Spinal cord (tissue), 10 donors: ENCODE data around the gene KCNG4. TPM values are rescaled to one million over a fixed set of nuclear protein-coding genes. Genes with fewer than 3 reads are reported as not detected.
"Not testable (repeated sequence)": the region's sequence is repeated elsewhere in the genome, so short reads cannot be mapped to it uniquely, and the experiment has no call there.

Experiments
- DNase-seq, 6 donors: peaks; one replicate each; pipeline versions ENCODE4 v3.0.0 to v3.0.0-alpha.2; 2013 to 2015; ENCODE audit warnings: low spot score in 6 of 6, low read depth in 4 of 6
- H3K27ac ChIP-seq: one replicate; pipeline ENCODE4 v1.5.1; 2013; ENCODE audit warnings: low read depth, low read length, control low read depth
- H3K27me3 ChIP-seq: one replicate; pipeline ENCODE4 v1.6.1; 2013; ENCODE audit warnings: low read length; ENCODE audit not compliant: control insufficient read depth, insufficient read depth
- H3K36me3 ChIP-seq: one replicate; pipeline ENCODE4 v1.6.1; 2013; ENCODE audit warnings: low read length; ENCODE audit not compliant: control insufficient read depth, insufficient read depth
- H3K4me1 ChIP-seq: one replicate; pipeline ENCODE4 v1.6.1; 2013; ENCODE audit warnings: low read length; ENCODE audit not compliant: control insufficient read depth, insufficient read depth
- H3K4me3 ChIP-seq: one replicate; pipeline ENCODE4 v1.5.1; 2013; ENCODE audit warnings: low read depth, low read length, control low read depth
- H3K9me3 ChIP-seq: one replicate; pipeline ENCODE4 v1.6.1; 2013; ENCODE audit warnings: low read length; ENCODE audit not compliant: control insufficient read depth, insufficient read depth
- WGBS: methylation state at CpG from one replicate; pipeline ENCODE4 v1.1.5; 2013; ENCODE audit warnings: missing lambda C conversion rate; ENCODE audit not compliant: insufficient coverage; 5-methylcytosine and 5-hydroxymethylcytosine counted together
- polyA plus RNA-seq, 2 donors: library from polyadenylated mRNA; unstranded; fragments of 120-200 nt; gene quantifications; one replicate each; pipeline ENCODE4 v1.2.1, GENCODE V29; 2013; ENCODE audit not compliant: insufficient read length in 2 of 2
- total RNA-seq, 2 donors: library from RNA; depleted of rRNA in 1 of 2; stranded (reverse); fragments of 120-200 nt in 1 of 2; fragments of >200 nt in 1 of 2; gene quantifications; one replicate each; pipeline versions ENCODE4 v1.2.3 to v1.2.4, GENCODE V29; 2013 to 2014
- donor health status: healthy.

KCNG4 gene
- total and polyA plus RNA-seq, 4 donors, result 0.06 to 0.44 (median 0.31) TPM

- H3K4me3 ChIP-seq, result no peak overlapping the region
- peak in 3 of 6 donors; percentile 33 to 94 (median 38) for DNase-seq
- no peak overlapping the region for H3K27ac ChIP-seq
- H3K4me1 ChIP-seq, result peaks cover 6% of the 10 kb centered on the region
- H3K36me3 ChIP-seq, result no peaks in the 10 kb centered on the region
- peaks cover 2% of the 10 kb centered on the region for H3K27me3 ChIP-seq
- no peaks in the 10 kb centered on the region for H3K9me3 ChIP-seq
- WGBS, result 53% methylated on average over 13 of the region's 17 CpGs
These were observed 21.5 kb downstream of the KCNG4 start for GRCh38 chr16:84218176-84218823.

GRCh38 chr16:84216144-84216543, 23.7 kb downstream of the KCNG4 start:
- H3K27me3 ChIP-seq, H3K36me3 ChIP-seq, H3K4me3 ChIP-seq, H3K4me1 ChIP-seq, H3K27ac ChIP-seq, DNase-seq, H3K9me3 ChIP-seq: not testable (repeated sequence)
- 100% methylated on average over 3 of the region's 3 CpGs for WGBS

GRCh38 chr16:84215531-84215930, 24.3 kb downstream of the KCNG4 start:
- Histone ChIP-seq H3K9me3 (no peaks in the 10 kb centered on the region), H3K4me3 (no peak overlapping the region), H3K27ac (no peak overlapping the region), H3K27me3 (no peaks in the 10 kb centered on the region), H3K4me1 (peaks cover 6% of the 10 kb centered on the region), H3K36me3 (no peaks in the 10 kb centered on the region)
- DNase-seq, result no peak
- 86% methylated on average over 1 of the region's 5 CpGs for WGBS

- Histone ChIP-seq H3K27me3 (no peaks in the 10 kb centered on the region), H3K36me3 (no peaks in the 10 kb centered on the region), H3K27ac (no peak overlapping the region), H3K4me3 (no peak overlapping the region), H3K4me1 (peaks cover 6% of the 10 kb centered on the region), H3K9me3 (no peaks in the 10 kb centered on the region)
- no peak for DNase-seq
- WGBS, result 84% methylated on average over 10 of the region's 15 CpGs
These were observed 25.3 kb downstream of the KCNG4 start for GRCh38 chr16:84214451-84215066.

- H3K9me3 ChIP-seq, result no peaks in the 10 kb centered on the region
- no peak for DNase-seq
- H3K27me3 ChIP-seq, result no peaks in the 10 kb centered on the region
- no peak overlapping the region for H3K27ac ChIP-seq
- 88% methylated on average over 3 of the region's 4 CpGs for WGBS
- peaks cover 2% of the 10 kb centered on the region for H3K4me1 ChIP-seq
- no peaks in the 10 kb centered on the region for H3K36me3 ChIP-seq
- H3K4me3 ChIP-seq, result no peak overlapping the region
These were observed 27.2 kb downstream of the KCNG4 start for GRCh38 chr16:84212631-84213030.

GRCh38 chr16:84212154-84212553, 27.7 kb downstream of the KCNG4 start:
- H3K9me3 ChIP-seq, result no peaks in the 10 kb centered on the region
- H3K4me1 ChIP-seq, result peaks cover 2% of the 10 kb centered on the region
- no peaks in the 10 kb centered on the region for H3K27me3 ChIP-seq
- no peaks in the 10 kb centered on the region for H3K36me3 ChIP-seq
- DNase-seq, result no peak
- 100% methylated on average over 1 of the region's 4 CpGs for WGBS
- H3K27ac ChIP-seq, result no peak overlapping the region
- no peak overlapping the region for H3K4me3 ChIP-seq

GRCh38 chr16:84209989-84210388, 29.8 kb downstream of the KCNG4 start:
- Histone ChIP-seq H3K4me3 (no peak overlapping the region), H3K4me1 (peaks cover 2% of the 10 kb centered on the region), H3K9me3 (no peaks in the 10 kb centered on the region), H3K36me3 (no peaks in the 10 kb centered on the region), H3K27me3 (no peaks in the 10 kb centered on the region), H3K27ac (no peak overlapping the region)
- DNase-seq, result no peak
- 95% methylated on average over 1 of the region's 2 CpGs for WGBS

GRCh38 chr16:84207879-84208278, 31.9 kb downstream of the KCNG4 start:
- Histone ChIP-seq H3K27me3 (no peaks in the 10 kb centered on the region), H3K4me1 (peaks cover 2% of the 10 kb centered on the region), H3K4me3 (no peak overlapping the region), H3K9me3 (no peaks in the 10 kb centered on the region), H3K36me3 (no peaks in the 10 kb centered on the region), H3K27ac (no peak overlapping the region)
- DNase-seq, result no peak
- WGBS, result 61% methylated on average over 8 of the region's 8 CpGs

- no peaks in the 10 kb centered on the region for H3K9me3 ChIP-seq
- no peak overlapping the region for H3K4me3 ChIP-seq
- no peaks in the 10 kb centered on the region for H3K36me3 ChIP-seq
- no peaks in the 10 kb centered on the region for H3K27me3 ChIP-seq
- WGBS, result 55% methylated on average over 5 of the region's 6 CpGs
- peaks cover 2% of the 10 kb centered on the region for H3K4me1 ChIP-seq
- no peak overlapping the region for H3K27ac ChIP-seq
- no peak for DNase-seq
These were observed 32.6 kb downstream of the KCNG4 start for GRCh38 chr16:84207251-84207650.
